Endothelial cell (in vitro differentiated cells): Measurements from ENCODE around the gene DAND5. TPM values are rescaled to one million over a fixed set of nuclear protein-coding genes. Genes with fewer than 3 reads are reported as not detected.

Source experiments
- DNase-seq: peaks from one replicate; pipeline ENCODE4 v3.0.0; 2021; ENCODE audit warnings: low spot score
- H3K27ac Mint-ChIP-seq: one replicate; pipeline ENCODE4 v1.8.0; 2021; ENCODE audit warnings: mixed read lengths, inconsistent platforms; ENCODE audit not compliant: unreplicated experiment
- H3K27me3 Mint-ChIP-seq: one replicate; pipeline ENCODE4 v1.8.0; 2021; ENCODE audit warnings: mild to moderate bottlenecking, moderate library complexity, mixed read lengths, inconsistent platforms; ENCODE audit not compliant: unreplicated experiment
- H3K36me3 Mint-ChIP-seq: one replicate; pipeline ENCODE4 v1.8.0; 2021; ENCODE audit warnings: mild to moderate bottlenecking, low read depth, mixed read lengths, inconsistent platforms; ENCODE audit not compliant: unreplicated experiment
- H3K4me1 Mint-ChIP-seq: one replicate; pipeline ENCODE4 v1.8.0; 2021; ENCODE audit warnings: mild to moderate bottlenecking, mixed read lengths, inconsistent platforms; ENCODE audit not compliant: unreplicated experiment
- H3K4me3 Mint-ChIP-seq: one replicate; pipeline ENCODE4 v1.8.0; 2021; ENCODE audit warnings: mild to moderate bottlenecking, mixed read lengths, inconsistent platforms; ENCODE audit not compliant: unreplicated experiment
- H3K9me3 Mint-ChIP-seq: one replicate; pipeline ENCODE4 v1.8.0; 2021; ENCODE audit warnings: mixed read lengths, inconsistent platforms; ENCODE audit not compliant: unreplicated experiment
- total RNA-seq: library from RNA; stranded (reverse); fragmentation: NEBNext Ultra II Directional; extraction: Animal tissue kit (Norgen Biotek cat#: 25700); gene quantifications from one replicate; pipeline ENCODE4 v1.2.1, GENCODE V29; 2021; ENCODE audit not compliant: unreplicated experiment
- TF ChIP-seq, protein P1 (sequence below): fragments of 200-600 bp; sonication (generic); IDR thresholded peaks from one replicate; pipeline ENCODE4 v1.5.0; 2021; ENCODE audit warnings: antibody characterized with exemption; ENCODE audit not compliant: unreplicated experiment

Gene DAND5
- total RNA-seq, 1 donor from 2014 or later = 0.69 TPM

- Mint-ChIP-seq H3K4me3 (no peak overlapping the region), H3K27me3 (peaks cover 35% of the 10 kb centered on the region), H3K4me1 (no peaks in the 10 kb centered on the region), H3K9me3 (no peaks in the 10 kb centered on the region), H3K27ac (peak overlapping the region; percentile 43), H3K36me3 (no peaks in the 10 kb centered on the region)
- TF ChIP-seq, protein P1, sequence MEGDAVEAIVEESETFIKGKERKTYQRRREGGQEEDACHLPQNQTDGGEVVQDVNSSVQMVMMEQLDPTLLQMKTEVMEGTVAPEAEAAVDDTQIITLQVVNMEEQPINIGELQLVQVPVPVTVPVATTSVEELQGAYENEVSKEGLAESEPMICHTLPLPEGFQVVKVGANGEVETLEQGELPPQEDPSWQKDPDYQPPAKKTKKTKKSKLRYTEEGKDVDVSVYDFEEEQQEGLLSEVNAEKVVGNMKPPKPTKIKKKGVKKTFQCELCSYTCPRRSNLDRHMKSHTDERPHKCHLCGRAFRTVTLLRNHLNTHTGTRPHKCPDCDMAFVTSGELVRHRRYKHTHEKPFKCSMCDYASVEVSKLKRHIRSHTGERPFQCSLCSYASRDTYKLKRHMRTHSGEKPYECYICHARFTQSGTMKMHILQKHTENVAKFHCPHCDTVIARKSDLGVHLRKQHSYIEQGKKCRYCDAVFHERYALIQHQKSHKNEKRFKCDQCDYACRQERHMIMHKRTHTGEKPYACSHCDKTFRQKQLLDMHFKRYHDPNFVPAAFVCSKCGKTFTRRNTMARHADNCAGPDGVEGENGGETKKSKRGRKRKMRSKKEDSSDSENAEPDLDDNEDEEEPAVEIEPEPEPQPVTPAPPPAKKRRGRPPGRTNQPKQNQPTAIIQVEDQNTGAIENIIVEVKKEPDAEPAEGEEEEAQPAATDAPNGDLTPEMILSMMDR = no peak
- no peak for DNase-seq
Measured at GRCh38 chr19:13007292-13008045, 38.1 kb downstream of the DAND5 start.

DNA sequence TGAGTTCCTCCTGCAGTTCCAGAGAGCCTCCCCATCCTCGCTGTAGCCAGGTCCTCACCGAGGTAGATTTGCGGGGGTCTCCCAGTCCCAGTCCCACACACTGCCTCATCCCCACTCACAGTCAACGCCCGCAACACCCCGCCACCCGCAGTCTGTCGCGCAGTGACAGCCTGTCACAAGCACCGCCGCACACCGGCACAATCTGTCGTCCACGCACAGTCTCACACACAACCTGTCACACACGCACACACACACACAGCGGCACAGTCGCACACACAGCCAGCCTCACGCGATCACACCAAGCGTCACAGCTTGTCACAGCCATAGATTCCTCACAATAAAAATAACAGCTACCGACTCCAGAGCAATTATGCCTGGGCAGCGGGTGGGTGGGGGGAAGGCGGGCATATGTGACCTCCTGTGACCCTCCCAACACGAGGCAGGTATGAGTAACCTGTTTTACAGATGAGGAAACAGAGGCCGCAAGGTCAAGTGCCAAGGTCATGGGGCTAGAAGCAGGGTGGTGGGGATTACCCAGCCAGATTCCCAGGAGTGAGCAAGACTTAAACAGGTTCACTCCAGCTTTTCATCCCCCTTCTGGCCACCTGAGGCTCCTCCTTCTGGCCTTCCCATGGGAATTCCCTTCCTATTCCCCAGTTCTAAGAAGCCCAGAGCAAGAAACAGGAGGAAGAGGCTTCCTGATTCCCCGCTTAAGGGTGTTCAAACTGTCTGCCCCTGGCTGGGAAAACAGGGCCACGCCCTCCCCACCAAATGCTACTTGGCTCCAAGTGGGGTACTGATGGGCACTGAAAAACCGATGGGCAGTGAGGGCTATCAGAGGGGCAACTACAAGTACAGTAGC, 39.8 kb downstream of the DAND5 start:
- H3K9me3 Mint-ChIP-seq = no peaks in the 10 kb centered on the region
- no peaks in the 10 kb centered on the region for H3K36me3 Mint-ChIP-seq
- H3K4me1 Mint-ChIP-seq = peaks cover 7% of the 10 kb centered on the region
- DNase-seq = no peak
- no peak overlapping the region for H3K4me3 Mint-ChIP-seq
- H3K27me3 Mint-ChIP-seq = peaks cover 38% of the 10 kb centered on the region
- TF ChIP-seq, protein P1 = no peak
- no peak overlapping the region for H3K27ac Mint-ChIP-seq

GRCh38 chr19:13010038-13010991, 40.9 kb downstream of the DAND5 start:
- TF ChIP-seq, protein P1 = no peak
- Mint-ChIP-seq H3K27ac (no peak overlapping the region), H3K4me3 (no peak overlapping the region), H3K4me1 (peaks cover 14% of the 10 kb centered on the region), H3K9me3 (no peaks in the 10 kb centered on the region), H3K36me3 (no peaks in the 10 kb centered on the region), H3K27me3 (peaks cover 43% of the 10 kb centered on the region)
- no peak for DNase-seq

DNA sequence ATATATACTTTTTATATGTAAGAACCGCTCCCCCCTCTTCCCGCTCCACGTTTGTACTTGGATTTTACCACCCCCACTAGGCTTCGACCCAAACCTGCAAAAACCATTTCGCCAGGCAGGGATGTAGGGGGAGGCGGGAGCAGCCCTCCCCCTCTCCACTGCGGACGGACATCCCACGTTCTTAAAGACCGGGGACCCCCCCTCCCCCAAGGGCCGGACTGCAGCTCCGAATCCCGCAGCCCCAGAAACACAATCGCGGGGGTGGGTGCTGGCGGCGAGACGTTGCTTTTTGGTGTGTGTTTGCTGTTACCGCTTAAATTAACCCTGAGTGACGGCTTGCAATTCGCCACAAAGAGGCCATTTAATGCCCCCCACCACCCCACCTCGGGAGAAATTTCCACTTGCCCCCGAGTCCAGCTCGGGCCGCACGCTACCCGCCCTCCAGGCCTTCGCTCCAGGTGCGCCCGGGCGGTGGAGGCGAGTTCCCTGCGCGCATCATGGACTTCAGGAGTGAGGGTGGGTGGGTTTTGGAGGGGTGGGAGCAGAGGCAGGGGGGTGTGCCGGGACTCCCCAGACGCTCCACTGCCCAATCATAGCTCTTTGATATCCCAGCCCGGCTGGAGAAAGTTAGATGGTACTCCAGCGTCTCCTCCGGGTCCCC, 41.7 kb downstream of the DAND5 start:
- H3K4me1 Mint-ChIP-seq = peaks cover 14% of the 10 kb centered on the region
- TF ChIP-seq, protein P1 = no peak
- H3K36me3 Mint-ChIP-seq = no peaks in the 10 kb centered on the region
- peaks cover 45% of the 10 kb centered on the region for H3K27me3 Mint-ChIP-seq
- DNase-seq = no peak
- no peak overlapping the region for H3K4me3 Mint-ChIP-seq
- H3K9me3 Mint-ChIP-seq = no peaks in the 10 kb centered on the region
- no peak overlapping the region for H3K27ac Mint-ChIP-seq
